Measurements from ENCODE around the gene SPTY2D1. TPM values are rescaled to one million over a fixed set of nuclear protein-coding genes. Genes with fewer than 3 reads are reported as not detected.
"Not testable (repeated sequence)": the region's sequence is repeated elsewhere in the genome, so short reads cannot be mapped to it uniquely, and the experiment has no call there.

The SPTY2D1 gene
- total and polyA plus RNA-seq, 2 experiments from 2014 or later = 5.9 to 14.1 TPM

DNA sequence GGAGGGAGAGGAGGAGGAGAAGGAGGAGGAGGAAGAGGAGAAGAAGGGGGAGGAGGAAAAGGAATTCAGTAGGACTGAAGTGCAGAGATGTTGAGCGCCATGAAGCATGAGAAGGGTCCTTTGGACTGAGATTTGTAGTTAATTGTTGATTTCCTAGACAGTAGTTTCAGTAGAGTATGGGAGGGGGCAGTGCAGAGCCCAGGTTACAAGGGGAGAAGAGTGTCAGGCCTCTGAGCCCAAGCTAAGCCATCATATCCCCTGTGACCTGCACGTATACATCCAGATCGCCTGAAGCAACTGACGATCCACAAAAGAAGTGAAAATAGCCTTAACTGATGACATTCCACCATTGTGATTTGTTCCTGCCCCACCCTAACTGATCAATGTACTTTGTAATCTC, 8.9 kb upstream of the SPTY2D1 start:
- H3K4me1 Mint-ChIP-seq = not testable (repeated sequence)
- peak; percentile 73 for ATAC-seq
- peak; percentile 21 for DNase-seq (ENCODE audit: low spot score)

GRCh38 chr11:18641677-18642076, 7.5 kb upstream of the SPTY2D1 start:
- no peak overlapping the region for H3K4me2 ChIP-seq
- no peaks in the 10 kb centered on the region for H3F3A ChIP-seq (replicated peaks; ENCODE audit: low read depth)
- no peaks in the 10 kb centered on the region for H3K79me2 ChIP-seq (replicated peaks; ENCODE audit: insufficient read depth)
- H3K4me1 ChIP-seq (ENCODE audit: insufficient read depth) = no peaks in the 10 kb centered on the region
- H3K4me3 Mint-ChIP-seq = no peak overlapping the region
- H2AFZ ChIP-seq = no peak overlapping the region
- no peaks in the 10 kb centered on the region for H3K36me3 Mint-ChIP-seq (ENCODE audit: low read depth)
- H3K4me1 Mint-ChIP-seq = no peaks in the 10 kb centered on the region; the same call in 2 of the 3 replicates
- no peaks in the 10 kb centered on the region for H3K9me3 Mint-ChIP-seq
- H3K9me2 ChIP-seq (ENCODE audit: insufficient read depth) = no peaks in the 10 kb centered on the region
- no peaks in the 10 kb centered on the region for H4K20me1 ChIP-seq (replicated peaks; ENCODE audit: insufficient read depth)
- no peak overlapping the region for H3K27ac Mint-ChIP-seq
- no peaks in the 10 kb centered on the region for H3K36me3 ChIP-seq (ENCODE audit: insufficient read depth)
- no peak overlapping the region for H3K27ac ChIP-seq (ENCODE audit: low read depth)
- DNase-seq (ENCODE audit: low spot score) (no peak), ATAC-seq (no peak)
- H3K27me3 ChIP-seq (ENCODE audit: insufficient read depth) = no peaks in the 10 kb centered on the region
- H3K27me3 Mint-ChIP-seq (ENCODE audit: insufficient read depth, low read depth, poor library complexity) = peaks cover 6% of the 10 kb centered on the region
- no peak overlapping the region for H3K4me3 ChIP-seq
- TF ChIP-seq EZH2phosphoT487 (IDR thresholded peaks at IDR 0.05; ENCODE audit: unreplicated experiment) (no peak), ZNF114 (CRISPR knock-in tag; IDR thresholded peaks at IDR 0.05) (no peak), ZNF331 (CRISPR knock-in tag; IDR thresholded peaks at IDR 0.05; ENCODE audit: low read depth) (no peak), STAT1 (IDR thresholded peaks at IDR 0.05; ENCODE audit: unreplicated experiment) (no peak), ZNF462 (CRISPR knock-in tag; IDR thresholded peaks at IDR 0.05) (no peak), POLR2AphosphoS5 (IDR thresholded peaks at IDR 0.05; ENCODE audit: low read depth) (no peak)
- TF ChIP-seq, protein P1, sequence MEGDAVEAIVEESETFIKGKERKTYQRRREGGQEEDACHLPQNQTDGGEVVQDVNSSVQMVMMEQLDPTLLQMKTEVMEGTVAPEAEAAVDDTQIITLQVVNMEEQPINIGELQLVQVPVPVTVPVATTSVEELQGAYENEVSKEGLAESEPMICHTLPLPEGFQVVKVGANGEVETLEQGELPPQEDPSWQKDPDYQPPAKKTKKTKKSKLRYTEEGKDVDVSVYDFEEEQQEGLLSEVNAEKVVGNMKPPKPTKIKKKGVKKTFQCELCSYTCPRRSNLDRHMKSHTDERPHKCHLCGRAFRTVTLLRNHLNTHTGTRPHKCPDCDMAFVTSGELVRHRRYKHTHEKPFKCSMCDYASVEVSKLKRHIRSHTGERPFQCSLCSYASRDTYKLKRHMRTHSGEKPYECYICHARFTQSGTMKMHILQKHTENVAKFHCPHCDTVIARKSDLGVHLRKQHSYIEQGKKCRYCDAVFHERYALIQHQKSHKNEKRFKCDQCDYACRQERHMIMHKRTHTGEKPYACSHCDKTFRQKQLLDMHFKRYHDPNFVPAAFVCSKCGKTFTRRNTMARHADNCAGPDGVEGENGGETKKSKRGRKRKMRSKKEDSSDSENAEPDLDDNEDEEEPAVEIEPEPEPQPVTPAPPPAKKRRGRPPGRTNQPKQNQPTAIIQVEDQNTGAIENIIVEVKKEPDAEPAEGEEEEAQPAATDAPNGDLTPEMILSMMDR (conservative IDR thresholded peaks at IDR 0.05; ENCODE audit: low read depth in 2 of 2) = no peak

More for the DNA sequence above, 8.9 kb upstream of the SPTY2D1 start:
- H4K20me1 ChIP-seq (replicated peaks; ENCODE audit: insufficient read depth); H3K4me3 Mint-ChIP-seq; H3K27ac ChIP-seq (ENCODE audit: low read depth); H3K4me2 ChIP-seq; H3K79me2 ChIP-seq (replicated peaks; ENCODE audit: insufficient read depth); H3K36me3 ChIP-seq (ENCODE audit: insufficient read depth); H3K9me2 ChIP-seq (ENCODE audit: insufficient read depth); H3K9me3 Mint-ChIP-seq; H3K27ac Mint-ChIP-seq; H3K27me3 Mint-ChIP-seq (ENCODE audit: insufficient read depth, low read depth, poor library complexity); H3K4me1 ChIP-seq (ENCODE audit: insufficient read depth); H3K36me3 Mint-ChIP-seq (ENCODE audit: low read depth); H2AFZ ChIP-seq; H3K27me3 ChIP-seq (ENCODE audit: insufficient read depth); H3F3A ChIP-seq (replicated peaks; ENCODE audit: low read depth); H3K4me3 ChIP-seq: not testable (repeated sequence)
- TF ChIP-seq, protein P1 (conservative IDR thresholded peaks at IDR 0.05; ENCODE audit: low read depth in 2 of 2) = peak; percentile 12 to 17; a peak in 1 of 4 replicates

Measured in GM23338 (cell line).